ENCODE data around the gene PTGES3.

Gene PTGES3

DNA sequence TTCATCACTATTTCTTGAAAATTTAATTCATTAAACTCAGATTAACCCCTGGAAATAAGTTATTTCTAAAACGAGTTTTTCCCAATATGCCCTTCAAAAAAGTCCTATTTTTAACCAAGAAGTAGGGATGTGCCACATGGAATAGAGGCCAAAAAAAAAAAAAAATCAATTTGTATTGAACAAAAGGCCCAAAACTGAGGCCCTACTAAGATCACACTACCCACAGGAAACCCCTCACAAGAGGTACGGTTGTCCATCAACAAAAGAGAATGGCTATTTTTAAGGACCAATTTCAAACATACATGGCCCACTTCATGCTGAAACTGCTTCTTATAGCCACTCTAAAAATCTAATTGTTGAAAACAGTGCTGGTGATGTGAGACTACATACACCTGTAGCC lies 50.5 kb downstream of the PTGES3 start:
- no peak overlapping the region for H3K9ac ChIP-seq (ENCODE audit: low read length)

GRCh38 chr12:56636675-56637540 lies 51.2 kb downstream of the PTGES3 start:
- Histone ChIP-seq H3K9me3 (ENCODE audit: control insufficient read depth, low read length) (no peaks in the 10 kb centered on the region), H3K36me3 (ENCODE audit: control insufficient read depth, insufficient read depth, low read length) (peaks cover 4% of the 10 kb centered on the region), H3K4me3 (ENCODE audit: low read length) (peak overlapping the region; percentile 87), H3K4me1 (ENCODE audit: control insufficient read depth, insufficient read depth, low read length) (peaks cover 43% of the 10 kb centered on the region), H3K9ac (ENCODE audit: low read length) (peak overlapping the region; percentile 78), H3K27me3 (ENCODE audit: control insufficient read depth, insufficient read depth, low read length) (no peaks in the 10 kb centered on the region)

More for the DNA sequence above, 50.5 kb downstream of the PTGES3 start:
- no peaks in the 10 kb centered on the region for H3K9me3 ChIP-seq (ENCODE audit: control insufficient read depth, low read length)
- H3K36me3 ChIP-seq (ENCODE audit: control insufficient read depth, insufficient read depth, low read length) = peaks cover 11% of the 10 kb centered on the region
- no peaks in the 10 kb centered on the region for H3K27me3 ChIP-seq (ENCODE audit: control insufficient read depth, insufficient read depth, low read length)
- no peak overlapping the region for H3K4me3 ChIP-seq (ENCODE audit: low read length)
- peaks cover 36% of the 10 kb centered on the region for H3K4me1 ChIP-seq (ENCODE audit: control insufficient read depth, insufficient read depth, low read length)

- peaks cover 4% of the 10 kb centered on the region for H3K36me3 ChIP-seq (ENCODE audit: control insufficient read depth, insufficient read depth, low read length)
- H3K4me1 ChIP-seq (ENCODE audit: control insufficient read depth, insufficient read depth, low read length) = peaks cover 49% of the 10 kb centered on the region
- H3K9ac ChIP-seq (ENCODE audit: low read length) = peak overlapping the region; percentile 78
- H3K9me3 ChIP-seq (ENCODE audit: control insufficient read depth, low read length) = no peaks in the 10 kb centered on the region
- H3K27me3 ChIP-seq (ENCODE audit: control insufficient read depth, insufficient read depth, low read length) = no peaks in the 10 kb centered on the region
- H3K4me3 ChIP-seq (ENCODE audit: low read length) = peak overlapping the region; percentile 87
Observed at GRCh38 chr12:56635806-56636674, 52.0 kb downstream of the PTGES3 start.

- Histone ChIP-seq H3K4me1 (ENCODE audit: control insufficient read depth, insufficient read depth, low read length) (peaks cover 55% of the 10 kb centered on the region), H3K9me3 (ENCODE audit: control insufficient read depth, low read length) (no peaks in the 10 kb centered on the region), H3K9ac (ENCODE audit: low read length) (peak overlapping the region; percentile 78), H3K36me3 (ENCODE audit: control insufficient read depth, insufficient read depth, low read length) (peaks cover 4% of the 10 kb centered on the region), H3K4me3 (ENCODE audit: low read length) (peak overlapping the region; percentile 87), H3K27me3 (ENCODE audit: control insufficient read depth, insufficient read depth, low read length) (no peaks in the 10 kb centered on the region)
Observed at GRCh38 chr12:56634837-56635791, 53.0 kb downstream of the PTGES3 start.

DNA sequence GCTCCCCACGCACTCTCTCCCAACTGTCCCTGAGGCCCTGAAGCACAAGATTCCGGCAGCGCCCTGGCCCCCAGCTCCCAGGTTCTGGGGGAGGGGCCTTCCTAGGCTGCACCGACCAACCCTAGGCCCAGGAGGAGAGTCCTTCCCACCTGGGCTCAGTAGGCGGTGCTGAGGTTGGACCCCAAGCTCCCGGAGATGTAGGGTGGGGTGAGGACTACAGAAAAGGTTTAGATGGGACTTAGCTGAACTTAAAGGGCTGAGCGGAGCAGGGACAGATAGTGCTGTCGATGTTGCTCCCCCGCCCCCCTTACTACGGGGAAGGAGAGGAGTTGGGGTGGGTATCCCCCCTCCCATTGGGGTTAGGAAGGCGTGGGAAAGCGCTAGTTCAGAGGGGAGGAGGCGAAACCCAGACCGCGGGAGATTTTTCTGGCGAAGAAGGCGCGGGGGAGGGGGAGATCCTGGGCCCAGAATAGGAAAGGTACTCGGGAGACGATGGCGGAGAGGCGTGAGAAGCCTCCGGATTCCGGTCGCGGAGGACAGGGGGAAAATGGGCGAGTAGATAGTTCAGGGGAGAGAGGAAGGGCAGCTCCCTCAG lies 53.7 kb downstream of the PTGES3 start:
- Histone ChIP-seq H3K4me3 (ENCODE audit: low read length) (peak overlapping the region; percentile 23), H3K9me3 (ENCODE audit: control insufficient read depth, low read length) (no peaks in the 10 kb centered on the region), H3K4me1 (ENCODE audit: control insufficient read depth, insufficient read depth, low read length) (peaks cover 55% of the 10 kb centered on the region), H3K36me3 (ENCODE audit: control insufficient read depth, insufficient read depth, low read length) (no peaks in the 10 kb centered on the region), H3K9ac (ENCODE audit: low read length) (peak overlapping the region; percentile 78), H3K27me3 (ENCODE audit: control insufficient read depth, insufficient read depth, low read length) (no peaks in the 10 kb centered on the region)

DNA sequence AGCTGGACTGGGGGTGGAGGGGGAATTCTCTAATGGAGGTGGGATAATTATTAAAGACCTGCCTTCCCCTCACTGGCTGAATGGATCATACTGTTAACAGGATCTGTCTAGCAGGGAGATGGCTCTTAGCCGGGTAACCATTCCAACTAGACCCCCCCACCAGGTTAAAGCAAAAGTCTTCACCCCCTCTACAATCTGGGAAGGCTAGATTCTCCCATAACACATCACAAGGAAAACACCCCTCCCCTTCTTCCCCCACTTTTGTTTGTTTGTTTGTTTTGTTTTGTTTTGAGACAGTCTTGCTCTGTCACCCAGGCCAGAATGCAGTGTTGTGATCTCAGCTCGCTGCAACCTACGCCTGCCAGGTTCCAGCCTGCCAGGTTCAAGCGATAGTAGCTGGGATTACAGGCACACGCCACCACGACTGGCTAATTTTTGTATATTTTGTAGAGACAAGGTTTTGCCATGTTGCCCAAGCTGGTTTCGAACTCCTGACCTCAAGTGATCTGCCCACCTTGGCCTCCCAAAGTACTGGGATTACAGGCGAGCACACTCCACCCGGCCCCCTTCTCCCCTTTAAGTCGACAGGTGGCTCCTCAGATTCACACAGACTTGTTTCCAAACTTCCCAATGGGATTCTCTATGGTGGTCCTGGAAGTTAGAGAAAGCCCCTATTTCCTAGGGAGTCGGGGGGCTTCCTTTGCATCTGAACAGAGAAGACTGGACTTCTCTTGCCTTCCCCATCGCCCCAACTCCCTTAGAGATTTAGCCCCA lies 54.4 kb downstream of the PTGES3 start:
- Histone ChIP-seq H3K4me1 (ENCODE audit: control insufficient read depth, insufficient read depth, low read length) (peaks cover 55% of the 10 kb centered on the region), H3K36me3 (ENCODE audit: control insufficient read depth, insufficient read depth, low read length) (no peaks in the 10 kb centered on the region), H3K9me3 (ENCODE audit: control insufficient read depth, low read length) (no peaks in the 10 kb centered on the region), H3K4me3 (ENCODE audit: low read length) (peak overlapping the region; percentile 23), H3K27me3 (ENCODE audit: control insufficient read depth, insufficient read depth, low read length) (no peaks in the 10 kb centered on the region), H3K9ac (ENCODE audit: low read length) (peak overlapping the region; percentile 78)

- H3K9ac ChIP-seq (ENCODE audit: low read length) = peak overlapping the region; percentile 32
- H3K4me1 ChIP-seq (ENCODE audit: control insufficient read depth, insufficient read depth, low read length) = peaks cover 55% of the 10 kb centered on the region
Observed at GRCh38 chr12:56632701-56633467, 55.2 kb downstream of the PTGES3 start.

GRCh38 chr12:56631790-56632700 lies 56.0 kb downstream of the PTGES3 start:
- peak overlapping the region; percentile 32 for H3K9ac ChIP-seq (ENCODE audit: low read length)
- no peaks in the 10 kb centered on the region for H3K36me3 ChIP-seq (ENCODE audit: control insufficient read depth, insufficient read depth, low read length)
- peaks cover 50% of the 10 kb centered on the region for H3K4me1 ChIP-seq (ENCODE audit: control insufficient read depth, insufficient read depth, low read length)
- no peak overlapping the region for H3K4me3 ChIP-seq (ENCODE audit: low read length)
- H3K27me3 ChIP-seq (ENCODE audit: control insufficient read depth, insufficient read depth, low read length) = no peaks in the 10 kb centered on the region
- no peaks in the 10 kb centered on the region for H3K9me3 ChIP-seq (ENCODE audit: control insufficient read depth, low read length)

More at GRCh38 chr12:56632701-56633467, 55.2 kb downstream of the PTGES3 start:
- no peaks in the 10 kb centered on the region for H3K27me3 ChIP-seq (ENCODE audit: control insufficient read depth, insufficient read depth, low read length)
- H3K4me3 ChIP-seq (ENCODE audit: low read length) = no peak overlapping the region
- H3K9me3 ChIP-seq (ENCODE audit: control insufficient read depth, low read length) = no peaks in the 10 kb centered on the region
- no peaks in the 10 kb centered on the region for H3K36me3 ChIP-seq (ENCODE audit: control insufficient read depth, insufficient read depth, low read length)

DNA sequence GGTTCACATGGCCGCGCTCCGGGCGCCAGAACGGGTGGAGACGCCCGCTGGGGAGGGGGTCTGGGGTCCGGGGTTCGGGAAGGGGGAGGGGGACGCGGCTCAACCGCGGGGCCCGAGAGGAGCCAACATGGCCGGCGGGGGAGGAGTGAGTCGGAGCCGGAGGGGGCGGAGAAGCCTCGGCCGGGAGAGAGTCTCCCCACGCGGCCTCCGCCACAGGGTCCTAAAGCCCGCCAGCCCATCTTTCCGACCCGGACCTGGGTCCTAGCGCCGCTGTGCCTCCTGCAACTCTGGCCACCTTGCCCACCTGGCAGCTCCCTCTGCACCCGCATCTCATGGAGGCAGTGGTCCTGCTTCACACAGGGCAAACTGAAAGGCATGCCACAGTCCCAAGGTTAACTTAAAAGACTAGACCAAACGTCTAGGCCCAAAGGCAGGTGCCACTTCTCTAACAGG lies 57.9 kb downstream of the PTGES3 start, which contains the start of gene BAZ2A:
BAZ2A (minus strand) TSS at position 147 of the 453 bp plus-strand sequence. CDS start 12,796 bp downstream, outside the sequence.
- H3K9ac ChIP-seq (ENCODE audit: low read length) = peak within 1 kb of the TSS; percentile 97
- peaks cover 31% of the 10 kb centered on the region for H3K4me1 ChIP-seq (ENCODE audit: control insufficient read depth, insufficient read depth, low read length)
- H3K9me3 ChIP-seq (ENCODE audit: control insufficient read depth, low read length) = no peaks in the 10 kb centered on the region
- H3K27me3 ChIP-seq (ENCODE audit: control insufficient read depth, insufficient read depth, low read length) = no peaks in the 10 kb centered on the region
- H3K4me3 ChIP-seq (ENCODE audit: low read length) = peak within 1 kb of the TSS; percentile 88
- peaks cover 3% of the 10 kb centered on the region for H3K36me3 ChIP-seq (ENCODE audit: control insufficient read depth, insufficient read depth, low read length)

All from mucosa of stomach (tissue), 1 donor.